Measurements from ENCODE around the gene MEI1.

The MEI1 gene

GRCh38 chr22:41844513-41844912 is 145.2 kb downstream of the MEI1 start:
- no peak for DNase-seq

GRCh38 chr22:41845380-41846267 is 146.3 kb downstream of the MEI1 start:
- no peak for DNase-seq

GRCh38 chr22:41846268-41846987 is 147.1 kb downstream of the MEI1 start:
- DNase-seq = no peak

- no peak for DNase-seq
Measured at GRCh38 chr22:41847300-41847699, 148.0 kb downstream of the MEI1 start.

- DNase-seq = no peak
Measured at GRCh38 chr22:41848468-41848867, 149.2 kb downstream of the MEI1 start.

Measured in NCI-H524 treated with DMSO at 0.1 percent for 48 hours (cell line).